ENCODE data around the gene NMRK1. TPM values are rescaled to one million over a fixed set of nuclear protein-coding genes. Genes with fewer than 3 reads are reported as not detected.

Gene NMRK1
- total and polyA plus RNA-seq, 10 donors, result 27.4 to 65.5 (median 44.1) TPM

GRCh38 chr9:75092766-75093165, 4.8 kb upstream of the NMRK1 start:
- H3K36me3 ChIP-seq, result peaks cover 0 to 19% (median 2%) of the 10 kb centered on the region in 6 donors
- H3K4me1 ChIP-seq, result peaks cover 23 to 87% (median 77%) of the 10 kb centered on the region in 6 donors
- intact Hi-C loops (cut with DNase I; ENCODE audit: low total_unique reads), result loop anchor here (10.0 kb wide), 1 partner anchor 92 kb away; no protein-coding TSS in a partner anchor
- H3K27me3 ChIP-seq (replicated peaks in 1 of 7), result no peaks in the 10 kb centered on the region
- WGBS, 5 donors, result 67 to 92% (median 85%) methylated on average over 4 of the region's 4 CpGs
- peak overlapping the region in 3 of 8 donors; percentile 2 to 100 (median 31) for H3K27ac ChIP-seq
- DNase-seq, result no peak
- TF ChIP-seq CTCF (IDR thresholded peaks at IDR 0.05 in 8 of 11, conservative IDR thresholded peaks at IDR 0.05 in 3 of 11), result no peak
- TF ChIP-seq POLR2A (IDR thresholded peaks at IDR 0.05), result no peak
- TF ChIP-seq POLR2AphosphoS5 (IDR thresholded peaks at IDR 0.05), result no peak
- no peak overlapping the region for H3K4me3 ChIP-seq
- no peaks in the 10 kb centered on the region for H3K9me3 ChIP-seq

GRCh38 chr9:75090579-75090978, 2.6 kb upstream of the NMRK1 start:
- Histone ChIP-seq H3K4me1 (peaks cover 27 to 84% (median 80%) of the 10 kb centered on the region in 6 donors), H3K9me3 (no peaks in the 10 kb centered on the region), H3K4me3 (peak overlapping the region in 5 of 8 donors; percentile 3 to 92 (median 82)), H3K36me3 (peaks cover 0 to 4% (median 0%) of the 10 kb centered on the region in 6 donors), H3K27ac (peak overlapping the region in 5 of 8 donors; percentile 31 to 100 (median 98)), H3K27me3 (replicated peaks in 1 of 7) (no peaks in the 10 kb centered on the region)
- TF ChIP-seq POLR2A (IDR thresholded peaks at IDR 0.05), result no peak
- TF ChIP-seq CTCF (IDR thresholded peaks at IDR 0.05 in 8 of 11, conservative IDR thresholded peaks at IDR 0.05 in 3 of 11), result no peak
- no peak for TF ChIP-seq POLR2AphosphoS5 (IDR thresholded peaks at IDR 0.05)
- WGBS, 5 donors, result 68 to 79% (median 71%) methylated on average over 4 of the region's 4 CpGs
- intact Hi-C loops (cut with DNase I; ENCODE audit: low total_unique reads), result loop anchor here (10.0 kb wide), 1 partner anchor 94 kb away; no protein-coding TSS in a partner anchor
- no peak for DNase-seq

GRCh38 chr9:75089373-75089766, 1.4 kb upstream of the NMRK1 start:
- no peak for DNase-seq
- TF ChIP-seq POLR2AphosphoS5 (IDR thresholded peaks at IDR 0.05), result no peak
- TF ChIP-seq POLR2A (IDR thresholded peaks at IDR 0.05), result no peak
- TF ChIP-seq CTCF (IDR thresholded peaks at IDR 0.05 in 8 of 11, conservative IDR thresholded peaks at IDR 0.05 in 3 of 11), result no peak
- H3K36me3 ChIP-seq, result peaks cover 0 to 4% (median 0%) of the 10 kb centered on the region in 6 donors
- no peaks in the 10 kb centered on the region for H3K27me3 ChIP-seq (replicated peaks in 1 of 7)
- peaks cover 34 to 84% (median 77%) of the 10 kb centered on the region in 6 donors for H3K4me1 ChIP-seq
- intact Hi-C loops (cut with DNase I; ENCODE audit: low total_unique reads), result loop anchor here (5.0 kb wide), 1 partner anchor 137 kb away; the partner anchor contains the start of gene C9orf40
- peak overlapping the region; percentile 48 to 95 (median 88) for H3K4me3 ChIP-seq
- H3K27ac ChIP-seq, result peak overlapping the region; percentile 94 to 100 (median 97)
- WGBS, 5 donors, result 7 to 18% (median 11%) methylated on average over 11 of the region's 11 CpGs
- no peaks in the 10 kb centered on the region for H3K9me3 ChIP-seq

- TF ChIP-seq POLR2A (IDR thresholded peaks at IDR 0.05) (no peak), CTCF (IDR thresholded peaks at IDR 0.05 in 8 of 11, conservative IDR thresholded peaks at IDR 0.05 in 3 of 11) (peak in 6 of 11 experiments; percentile 17 to 34 (median 24)), POLR2AphosphoS5 (IDR thresholded peaks at IDR 0.05) (peak in 1 of 3 donors; percentile 72)
- Histone ChIP-seq H3K27me3 (replicated peaks in 1 of 7) (no peaks in the 10 kb centered on the region), H3K36me3 (peaks cover 0 to 4% (median 0%) of the 10 kb centered on the region in 6 donors), H3K27ac (peak overlapping the region; percentile 94 to 100 (median 97)), H3K4me1 (peaks cover 34 to 84% (median 74%) of the 10 kb centered on the region in 6 donors), H3K4me3 (peak overlapping the region; percentile 48 to 95 (median 88)), H3K9me3 (no peaks in the 10 kb centered on the region)
- WGBS, 5 donors, result 0 to 1% (median 0%) methylated on average over 31 to 43 of the region's 43 CpGs
- peak; percentile 94 for DNase-seq
- intact Hi-C loops (cut with DNase I; ENCODE audit: low total_unique reads), result loop anchor here (5.0 kb wide), 1 partner anchor 137 kb away; the partner anchor contains the start of gene C9orf40
Observed at GRCh38 chr9:75088646-75089372, 854 bp upstream of the NMRK1 start.

All from spleen (tissue), 11 donors.